DOHH2 (cell line): Measurements from ENCODE around the gene PHYKPL.

Source experiments
- H3F3A ChIP-seq: fragments of 200-600 bp; sonication (generic), shearing (Covaris generic); 2 replicates; pipeline ENCODE4 v1.6.0; 2016; ENCODE audit warnings: antibody characterized with exemption, mild to moderate bottlenecking; ENCODE audit not compliant: control insufficient read depth, insufficient read depth
- H3K27ac ChIP-seq: fragments of 200-600 bp; sonication (generic); 2 replicates; pipeline ENCODE4 v1.5.1; 2014; ENCODE audit warnings: low read depth, mild to moderate bottlenecking, low read length, moderate library complexity
- H3K27me3 ChIP-seq: fragments of 200-600 bp; sonication (generic); 2 replicates; pipeline ENCODE4 v1.6.1; 2014; ENCODE audit warnings: mild to moderate bottlenecking, low read length, mixed read lengths; ENCODE audit not compliant: control insufficient read depth
- H3K36me3 ChIP-seq: fragments of 200-600 bp; sonication (generic); 2 replicates; pipeline ENCODE4 v1.6.1; 2014; ENCODE audit warnings: mild to moderate bottlenecking, low read length, moderate library complexity, mixed read lengths; ENCODE audit not compliant: control insufficient read depth
- H3K4me1 ChIP-seq: fragments of 200-600 bp; sonication (generic); 2 replicates; pipeline ENCODE4 v1.6.1; 2014; ENCODE audit warnings: mild to moderate bottlenecking, low read length, mixed read lengths; ENCODE audit not compliant: control insufficient read depth
- H3K4me2 ChIP-seq: fragments of 200-600 bp; sonication (generic); 2 replicates; pipeline ENCODE4 v1.6.0; 2014; ENCODE audit warnings: mild to moderate bottlenecking, low read length, moderate library complexity
- H3K4me3 ChIP-seq: fragments of 200-600 bp; sonication (generic); 2 replicates; pipeline ENCODE4 v1.5.1; 2014; ENCODE audit warnings: mild to moderate bottlenecking, low read length, mixed read lengths
- H3K79me2 ChIP-seq: fragments of 200-600 bp; sonication (generic); 2 replicates; pipeline ENCODE4 v1.6.1; 2014; ENCODE audit warnings: mild to moderate bottlenecking, low read length, mixed read lengths; ENCODE audit not compliant: control insufficient read depth
- H3K9me2 ChIP-seq: fragments of 200-600 bp; sonication (generic); replicated peaks from 2 replicates; pipeline ENCODE4 v1.6.1; 2014; ENCODE audit warnings: mild to moderate bottlenecking, low read length, mixed read lengths; ENCODE audit not compliant: control insufficient read depth
- H3K9me3 ChIP-seq: fragments of 200-600 bp; sonication (generic); 2 replicates; pipeline ENCODE4 v1.6.1; 2014; ENCODE audit warnings: antibody characterized with exemption, low read length, mixed read lengths; ENCODE audit not compliant: control insufficient read depth, insufficient read depth
- H4K20me1 ChIP-seq: fragments of 200-600 bp; sonication (generic); 2 replicates; pipeline ENCODE4 v1.6.0; 2014; ENCODE audit warnings: low read depth, mild to moderate bottlenecking, antibody characterized with exemption, low read length, moderate library complexity; ENCODE audit not compliant: control insufficient read depth, insufficient read depth
- CTCF ChIP-seq: fragments of 200-600 bp; sonication (generic); IDR thresholded peaks from one replicate; pipeline ENCODE4 v1.5.1; 2014; ENCODE audit warnings: antibody characterized with exemption, mild to moderate bottlenecking, low read depth, low read length; ENCODE audit not compliant: poor library complexity, severe bottlenecking
- EZH2phosphoT487 ChIP-seq: fragments of 200-600 bp; sonication (generic); IDR thresholded peaks from 2 replicates; pipeline ENCODE4 v1.6.1; 2017; ENCODE audit warnings: borderline replicate concordance, mild to moderate bottlenecking, antibody characterized with exemption, low read length, moderate library complexity, mixed read lengths

Gene PHYKPL

DNA sequence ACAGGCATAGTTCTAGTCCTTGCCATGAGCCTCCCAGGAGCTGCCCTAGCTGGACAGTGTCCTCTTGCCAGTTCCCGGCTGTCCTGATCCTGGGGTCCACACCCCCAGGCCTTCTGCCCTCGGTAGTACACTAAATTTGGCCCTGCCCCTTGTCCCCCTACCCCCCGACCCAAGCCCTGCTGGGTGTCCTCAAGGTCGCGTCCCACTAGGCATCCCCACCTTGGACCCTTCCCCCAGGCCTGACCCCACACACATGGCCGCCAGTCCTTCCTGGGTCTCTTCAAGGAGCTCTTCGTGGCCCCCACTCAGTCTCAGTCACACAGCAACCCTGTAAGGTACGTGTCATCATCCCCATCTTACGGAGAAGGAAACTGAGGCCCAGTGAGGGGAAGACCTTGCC lies 40.0 kb upstream of the PHYKPL start:
- Histone ChIP-seq H3K4me1 (peaks cover 11% of the 10 kb centered on the region), H3K9me3 (no peaks in the 10 kb centered on the region), H4K20me1 (no peaks in the 10 kb centered on the region), H3K27me3 (no peaks in the 10 kb centered on the region), H3K4me3 (no peak overlapping the region), H3K79me2 (no peaks in the 10 kb centered on the region), H3K4me2 (no peak overlapping the region), H3F3A (no peaks in the 10 kb centered on the region), H3K27ac (no peak overlapping the region), H3K36me3 (no peaks in the 10 kb centered on the region), H3K9me2 (no peaks in the 10 kb centered on the region)
- TF ChIP-seq CTCF (no peak), EZH2phosphoT487 (no peak)

GRCh38 chr5:178271726-178272479 lies 39.3 kb upstream of the PHYKPL start:
- no peaks in the 10 kb centered on the region for H3F3A ChIP-seq
- no peaks in the 10 kb centered on the region for H3K79me2 ChIP-seq
- H3K4me2 ChIP-seq, result no peak overlapping the region
- H3K27me3 ChIP-seq, result no peaks in the 10 kb centered on the region
- H3K36me3 ChIP-seq, result no peaks in the 10 kb centered on the region
- TF ChIP-seq EZH2phosphoT487 (no peak), CTCF (no peak)
- no peaks in the 10 kb centered on the region for H3K9me3 ChIP-seq
- H3K4me3 ChIP-seq, result no peak overlapping the region
- no peaks in the 10 kb centered on the region for H3K9me2 ChIP-seq
- H3K27ac ChIP-seq, result no peak overlapping the region
- H4K20me1 ChIP-seq, result no peaks in the 10 kb centered on the region
- H3K4me1 ChIP-seq, result peaks cover 11% of the 10 kb centered on the region

- H3K27ac ChIP-seq, result no peak overlapping the region
- H3F3A ChIP-seq, result no peaks in the 10 kb centered on the region
- no peaks in the 10 kb centered on the region for H3K9me2 ChIP-seq
- H4K20me1 ChIP-seq, result no peaks in the 10 kb centered on the region
- H3K4me2 ChIP-seq, result no peak overlapping the region
- peaks cover 11% of the 10 kb centered on the region for H3K4me1 ChIP-seq
- TF ChIP-seq CTCF (no peak), EZH2phosphoT487 (no peak)
- no peaks in the 10 kb centered on the region for H3K79me2 ChIP-seq
- H3K4me3 ChIP-seq, result no peak overlapping the region
- no peaks in the 10 kb centered on the region for H3K36me3 ChIP-seq
- H3K27me3 ChIP-seq, result no peaks in the 10 kb centered on the region
- no peaks in the 10 kb centered on the region for H3K9me3 ChIP-seq
Measured at GRCh38 chr5:178271231-178271630, 38.6 kb upstream of the PHYKPL start.
